ENCODE measurements around the gene PPFIBP1.

DNA sequence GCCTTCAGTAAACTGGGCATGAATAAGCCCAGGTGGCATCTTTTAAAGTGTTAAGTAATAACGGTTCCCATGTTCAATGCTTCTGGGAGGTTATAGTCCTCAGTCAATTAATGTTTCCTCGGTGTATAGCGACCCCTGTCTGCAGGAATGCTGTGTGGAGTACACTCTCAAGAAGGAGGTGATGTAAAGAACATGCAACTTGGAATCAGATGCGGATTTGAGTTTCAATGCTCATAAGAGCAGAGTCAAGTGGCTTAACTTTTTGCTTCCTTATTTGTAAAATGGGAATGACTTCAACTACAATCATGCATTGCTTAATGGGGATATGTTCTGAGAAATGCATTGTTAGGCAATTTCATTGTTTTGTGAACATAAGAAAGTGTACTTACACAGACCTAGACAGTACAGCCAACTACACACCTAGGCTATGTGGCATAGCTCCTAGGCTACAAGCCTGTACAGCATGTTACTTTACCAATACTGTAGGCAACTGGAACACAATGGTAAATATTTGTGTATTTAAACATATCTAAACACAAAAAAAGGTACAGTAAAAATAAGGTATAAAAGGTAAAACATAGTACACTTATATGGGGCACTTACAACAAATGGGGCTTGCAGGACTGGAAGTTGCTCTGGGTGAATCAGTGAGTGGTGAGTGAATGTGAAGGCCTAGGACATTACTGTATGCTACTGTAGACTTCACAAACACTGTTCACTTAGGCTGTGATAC is 179.9 kb downstream of the PPFIBP1 start:
- TF ChIP-seq TEAD4 (IDR thresholded peaks at IDR 0.05; ENCODE audit: low read length): peak; percentile 94
- TF ChIP-seq TEAD4 (CRISPR knock-in tag; IDR thresholded peaks at IDR 0.05; ENCODE audit: borderline replicate concordance): peak; percentile 87; the same call in 1 of the 2 replicates
- TF ChIP-seq ZZZ3 (IDR thresholded peaks at IDR 0.05): no peak
- TF ChIP-seq LEF1 (IDR thresholded peaks at IDR 0.05): peak; percentile 23; the same call in 1 of the 2 replicates
- no peak for TF ChIP-seq SETDB1 (IDR thresholded peaks at IDR 0.05; ENCODE audit: low read length)
- no peak for TF ChIP-seq HIVEP1 (CRISPR knock-in tag; IDR thresholded peaks at IDR 0.05)
- TF ChIP-seq, protein P1, sequence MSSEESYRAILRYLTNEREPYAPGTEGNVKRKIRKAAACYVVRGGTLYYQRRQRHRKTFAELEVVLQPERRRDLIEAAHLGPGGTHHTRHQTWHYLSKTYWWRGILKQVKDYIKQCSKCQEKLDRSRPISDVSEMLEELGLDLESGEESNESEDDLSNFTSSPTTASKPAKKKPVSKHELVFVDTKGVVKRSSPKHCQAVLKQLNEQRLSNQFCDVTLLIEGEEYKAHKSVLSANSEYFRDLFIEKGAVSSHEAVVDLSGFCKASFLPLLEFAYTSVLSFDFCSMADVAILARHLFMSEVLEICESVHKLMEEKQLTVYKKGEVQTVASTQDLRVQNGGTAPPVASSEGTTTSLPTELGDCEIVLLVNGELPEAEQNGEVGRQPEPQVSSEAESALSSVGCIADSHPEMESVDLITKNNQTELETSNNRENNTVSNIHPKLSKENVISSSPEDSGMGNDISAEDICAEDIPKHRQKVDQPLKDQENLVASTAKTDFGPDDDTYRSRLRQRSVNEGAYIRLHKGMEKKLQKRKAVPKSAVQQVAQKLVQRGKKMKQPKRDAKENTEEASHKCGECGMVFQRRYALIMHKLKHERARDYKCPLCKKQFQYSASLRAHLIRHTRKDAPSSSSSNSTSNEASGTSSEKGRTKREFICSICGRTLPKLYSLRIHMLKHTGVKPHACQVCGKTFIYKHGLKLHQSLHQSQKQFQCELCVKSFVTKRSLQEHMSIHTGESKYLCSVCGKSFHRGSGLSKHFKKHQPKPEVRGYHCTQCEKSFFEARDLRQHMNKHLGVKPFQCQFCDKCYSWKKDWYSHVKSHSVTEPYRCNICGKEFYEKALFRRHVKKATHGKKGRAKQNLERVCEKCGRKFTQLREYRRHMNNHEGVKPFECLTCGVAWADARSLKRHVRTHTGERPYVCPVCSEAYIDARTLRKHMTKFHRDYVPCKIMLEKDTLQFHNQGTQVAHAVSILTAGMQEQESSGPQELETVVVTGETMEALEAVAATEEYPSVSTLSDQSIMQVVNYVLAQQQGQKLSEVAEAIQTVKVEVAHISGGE (CRISPR knock-in tag; IDR thresholded peaks at IDR 0.05): no peak
- no peak for TF ChIP-seq SRF (CRISPR knock-in tag; IDR thresholded peaks at IDR 0.05)
- peak; percentile 75 for TF ChIP-seq JUND (IDR thresholded peaks at IDR 0.05; ENCODE audit: borderline replicate concordance, low read depth, low read length)
- no peak; the same call in 2 of the 3 replicates for TF ChIP-seq JUND (tag; IDR thresholded peaks at IDR 0.05; ENCODE audit: borderline replicate concordance, low read depth, low read length)
- TF ChIP-seq, protein P2, sequence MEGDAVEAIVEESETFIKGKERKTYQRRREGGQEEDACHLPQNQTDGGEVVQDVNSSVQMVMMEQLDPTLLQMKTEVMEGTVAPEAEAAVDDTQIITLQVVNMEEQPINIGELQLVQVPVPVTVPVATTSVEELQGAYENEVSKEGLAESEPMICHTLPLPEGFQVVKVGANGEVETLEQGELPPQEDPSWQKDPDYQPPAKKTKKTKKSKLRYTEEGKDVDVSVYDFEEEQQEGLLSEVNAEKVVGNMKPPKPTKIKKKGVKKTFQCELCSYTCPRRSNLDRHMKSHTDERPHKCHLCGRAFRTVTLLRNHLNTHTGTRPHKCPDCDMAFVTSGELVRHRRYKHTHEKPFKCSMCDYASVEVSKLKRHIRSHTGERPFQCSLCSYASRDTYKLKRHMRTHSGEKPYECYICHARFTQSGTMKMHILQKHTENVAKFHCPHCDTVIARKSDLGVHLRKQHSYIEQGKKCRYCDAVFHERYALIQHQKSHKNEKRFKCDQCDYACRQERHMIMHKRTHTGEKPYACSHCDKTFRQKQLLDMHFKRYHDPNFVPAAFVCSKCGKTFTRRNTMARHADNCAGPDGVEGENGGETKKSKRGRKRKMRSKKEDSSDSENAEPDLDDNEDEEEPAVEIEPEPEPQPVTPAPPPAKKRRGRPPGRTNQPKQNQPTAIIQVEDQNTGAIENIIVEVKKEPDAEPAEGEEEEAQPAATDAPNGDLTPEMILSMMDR (IDR thresholded peaks at IDR 0.05 in 2 of 3, conservative IDR thresholded peaks at IDR 0.05 in 1 of 3; ENCODE audit: insufficient read depth in 2 of 3, low read depth in 1 of 3, low read length in 3 of 3): peak; percentile 79 to 91 (median 82)
- TF ChIP-seq ZBTB1 (CRISPR knock-in tag; IDR thresholded peaks at IDR 0.05; ENCODE audit: borderline replicate concordance, low read depth): no peak
- TF ChIP-seq FOS (IDR thresholded peaks at IDR 0.05; ENCODE audit: extremely low read depth, insufficient read length): no peak
- TF ChIP-seq MYC (IDR thresholded peaks at IDR 0.05; ENCODE audit: low read depth, low read length): no peak
- no peak for TF ChIP-seq MYC (CRISPR knock-in tag; IDR thresholded peaks at IDR 0.05; ENCODE audit: borderline replicate concordance, low read depth)
- no peak for TF ChIP-seq CBX3 (IDR thresholded peaks at IDR 0.05; ENCODE audit: borderline replicate concordance in 1 of 2, low read length in 2 of 2)
- TF ChIP-seq, protein P3, sequence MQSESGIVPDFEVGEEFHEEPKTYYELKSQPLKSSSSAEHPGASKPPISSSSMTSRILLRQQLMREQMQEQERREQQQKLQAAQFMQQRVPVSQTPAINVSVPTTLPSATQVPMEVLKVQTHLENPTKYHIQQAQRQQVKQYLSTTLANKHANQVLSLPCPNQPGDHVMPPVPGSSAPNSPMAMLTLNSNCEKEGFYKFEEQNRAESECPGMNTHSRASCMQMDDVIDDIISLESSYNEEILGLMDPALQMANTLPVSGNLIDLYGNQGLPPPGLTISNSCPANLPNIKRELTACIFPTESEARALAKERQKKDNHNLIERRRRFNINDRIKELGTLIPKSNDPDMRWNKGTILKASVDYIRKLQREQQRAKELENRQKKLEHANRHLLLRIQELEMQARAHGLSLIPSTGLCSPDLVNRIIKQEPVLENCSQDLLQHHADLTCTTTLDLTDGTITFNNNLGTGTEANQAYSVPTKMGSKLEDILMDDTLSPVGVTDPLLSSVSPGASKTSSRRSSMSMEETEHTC (IDR thresholded peaks at IDR 0.05): no peak

Measured in K562 (cell line).